Kidney epithelial cell (primary cell): ENCODE data around the gene SYTL3. TPM values are rescaled to one million over a fixed set of nuclear protein-coding genes. Genes with fewer than 3 reads are reported as not detected.

Experiments
- DNase-seq: peaks from one replicate; pipeline ENCODE4 v3.0.0-alpha.2; 2010; ENCODE audit warnings: low read depth
- H3K27me3 ChIP-seq: 2 replicates; pipeline ENCODE4 v1.6.0; 2011; ENCODE audit warnings: low read length; ENCODE audit not compliant: control insufficient read depth, insufficient read depth
- H3K36me3 ChIP-seq: 2 replicates; pipeline ENCODE4 v1.5.1; 2011; ENCODE audit warnings: low read length; ENCODE audit not compliant: control insufficient read depth, insufficient read depth
- H3K4me3 ChIP-seq: 2 replicates; pipeline ENCODE4 v1.5.1; 2011; ENCODE audit warnings: low read depth, mild to moderate bottlenecking, control low read depth, low read length
- CTCF ChIP-seq: IDR thresholded peaks from 2 replicates; pipeline ENCODE4 v1.5.1; 2011; ENCODE audit warnings: mild to moderate bottlenecking, moderate library complexity, low read length, control low read depth, inconsistent platforms; ENCODE audit not compliant: insufficient read depth, poor library complexity, severe bottlenecking
- total RNA-seq: library from RNA; depleted of rRNA; stranded (reverse); fragments of >200 nt; gene quantifications from 2 replicates; pipeline ENCODE4 v1.2.3, GENCODE V29; 2015

Gene SYTL3
- total RNA-seq, 1 donor from 2014 or later, result 3.6 TPM

DNA sequence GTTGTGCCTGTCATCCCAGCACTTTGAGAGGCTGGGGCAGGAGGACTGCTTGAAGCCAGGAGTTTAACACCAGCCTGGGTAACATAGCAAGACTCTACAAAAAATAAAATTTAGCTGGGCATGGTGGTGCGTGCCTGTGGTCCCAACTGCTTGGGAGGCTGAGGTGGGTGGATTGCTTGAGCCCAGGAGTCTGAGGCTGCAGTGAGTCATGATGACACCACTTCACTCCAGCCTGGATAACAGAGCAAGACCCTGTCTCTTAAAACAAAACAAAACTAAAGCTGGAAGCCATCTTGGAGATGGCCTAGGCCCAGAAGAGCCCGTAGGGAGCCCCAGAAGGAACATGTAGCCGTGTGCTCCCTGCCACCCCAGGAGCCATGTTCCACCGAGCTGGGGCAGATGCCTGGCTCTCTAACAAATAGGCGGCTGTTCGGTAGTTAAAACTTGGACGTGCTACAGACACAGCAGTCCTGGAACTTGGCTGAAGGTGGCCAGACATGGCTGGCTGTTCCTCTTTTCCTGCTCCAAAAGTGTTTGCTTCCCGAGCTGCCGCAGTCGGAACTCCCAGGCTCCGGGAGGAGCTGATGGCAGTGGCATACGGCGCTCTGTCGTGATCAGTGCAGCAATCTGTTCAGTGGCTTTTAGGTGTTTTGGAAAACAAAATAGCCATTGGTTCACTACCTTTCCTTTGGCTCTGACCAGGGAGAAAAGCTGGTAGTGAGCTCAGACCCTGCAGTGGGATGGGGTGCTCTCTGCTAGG, 42.3 kb upstream of the SYTL3 start:
- no peak for DNase-seq
- no peak for TF ChIP-seq CTCF
- H3K27me3 ChIP-seq, result no peaks in the 10 kb centered on the region
- H3K36me3 ChIP-seq, result peaks cover 3% of the 10 kb centered on the region
- no peak overlapping the region for H3K4me3 ChIP-seq

GRCh38 chr6:158608221-158608620, 41.6 kb upstream of the SYTL3 start:
- Histone ChIP-seq H3K4me3 (no peak overlapping the region), H3K27me3 (no peaks in the 10 kb centered on the region), H3K36me3 (peaks cover 3% of the 10 kb centered on the region)
- DNase-seq, result no peak
- no peak for TF ChIP-seq CTCF

- H3K4me3 ChIP-seq, result no peak overlapping the region
- H3K36me3 ChIP-seq, result peaks cover 3% of the 10 kb centered on the region
- DNase-seq, result no peak
- no peaks in the 10 kb centered on the region for H3K27me3 ChIP-seq
- no peak for TF ChIP-seq CTCF
Observed at GRCh38 chr6:158609455-158610155, 40.2 kb upstream of the SYTL3 start.

DNA sequence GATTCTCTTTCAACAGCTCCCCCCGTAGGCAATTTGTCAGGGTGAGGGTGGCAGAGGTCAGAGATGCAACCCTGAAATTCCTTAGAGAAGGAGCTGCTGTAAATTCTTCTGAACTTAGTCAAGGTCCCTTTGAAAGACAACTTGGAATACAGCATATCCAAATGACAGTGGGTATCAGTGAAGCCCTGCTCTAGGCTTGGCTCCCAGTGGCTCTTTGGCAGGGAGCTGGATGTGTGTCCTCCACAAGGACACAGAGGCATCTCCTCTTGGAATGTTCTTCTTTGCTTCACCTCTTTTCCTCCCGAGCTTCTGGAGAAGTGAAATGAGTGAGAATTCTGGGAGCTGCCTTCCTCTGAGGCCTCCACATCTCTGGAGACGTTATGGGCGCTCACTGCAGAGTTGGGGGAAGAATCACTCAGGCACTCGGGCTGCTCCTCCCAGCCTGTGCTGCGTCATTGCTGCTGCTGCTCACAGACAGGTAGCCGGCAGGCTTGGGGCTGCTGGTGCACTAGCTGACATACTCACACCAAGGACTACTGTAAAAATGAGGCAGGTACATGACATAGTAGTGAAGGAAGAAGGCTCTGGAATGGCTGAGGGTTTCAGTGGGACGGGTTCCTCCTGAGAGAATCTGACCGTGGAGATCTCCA, 39.4 kb upstream of the SYTL3 start:
- H3K4me3 ChIP-seq, result no peak overlapping the region
- no peak for DNase-seq
- peaks cover 3% of the 10 kb centered on the region for H3K36me3 ChIP-seq
- TF ChIP-seq CTCF, result no peak
- H3K27me3 ChIP-seq, result no peaks in the 10 kb centered on the region

- Histone ChIP-seq H3K27me3 (no peaks in the 10 kb centered on the region), H3K36me3 (peaks cover 3% of the 10 kb centered on the region), H3K4me3 (no peak overlapping the region)
- DNase-seq, result no peak
- no peak for TF ChIP-seq CTCF
Observed at GRCh38 chr6:158611039-158611438, 38.8 kb upstream of the SYTL3 start.
